ENCODE data around the gene CLEC3B.

DNA sequence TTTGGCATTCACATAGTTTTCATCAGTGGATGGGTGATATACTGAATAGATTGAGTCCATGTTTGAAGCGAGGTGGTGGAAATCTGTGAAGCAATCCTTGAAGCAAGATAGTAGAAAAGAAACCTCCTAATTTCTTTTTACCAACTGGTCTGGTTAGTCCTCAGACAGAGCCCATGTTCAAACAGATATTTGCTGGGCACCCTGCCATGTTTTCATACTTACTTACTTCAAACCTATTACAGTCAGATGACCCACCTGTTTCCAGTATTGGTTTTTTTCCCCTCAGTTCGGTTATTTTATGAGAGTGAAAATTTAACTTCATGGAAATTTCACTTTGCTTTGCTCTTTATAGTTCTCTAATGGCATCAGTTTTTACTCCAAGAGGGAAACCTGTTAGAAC, 26.3 kb upstream of the CLEC3B start:
- TF ChIP-seq CTCF (IDR thresholded peaks at IDR 0.05): no peak
- TF ChIP-seq EZH2 (IDR thresholded peaks at IDR 0.05; ENCODE audit: borderline replicate concordance, insufficient read depth, low read depth, low read length, poor library complexity, severe bottlenecking): no peak

All from B cell (primary cell).